ENCODE data around the gene HOXD12. TPM values are rescaled to one million over a fixed set of nuclear protein-coding genes. Genes with fewer than 3 reads are reported as not detected.

HOXD12 gene
- total RNA-seq, 4 donors from 2014 or later: not detected

DNA sequence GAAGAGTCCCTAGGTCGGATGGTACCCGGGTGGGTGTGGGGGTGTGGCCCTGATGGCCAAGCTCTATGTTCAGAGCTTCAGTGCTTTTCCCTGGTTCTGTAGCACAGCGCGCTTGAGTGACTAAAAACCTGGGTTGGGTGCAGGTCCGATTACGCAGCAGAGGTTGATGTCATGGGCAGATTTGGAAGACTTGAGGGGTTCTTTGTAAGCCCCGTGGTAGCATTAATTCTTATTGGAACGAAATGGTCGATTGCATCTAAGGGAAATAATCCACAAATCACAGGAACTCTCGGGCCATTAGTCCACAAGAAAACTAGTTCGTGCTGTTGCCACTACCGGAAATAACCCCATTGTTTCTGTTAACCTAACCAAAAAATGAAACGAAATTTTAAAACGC is 38.9 kb downstream of the HOXD12 start:
- Histone ChIP-seq H3K27ac (peak overlapping the region; percentile 1 to 66 (median 62)), H3K4me1 (peaks cover 0 to 45% (median 9%) of the 10 kb centered on the region in 3 donors), H3K27me3 (peaks cover 16 to 100% (median 37%) of the 10 kb centered on the region in 4 donors), H3K36me3 (no peaks in the 10 kb centered on the region), H3K9me3 (no peaks in the 10 kb centered on the region), H3K4me3 (peak overlapping the region in 2 of 4 donors; percentile 49 to 63)
- 16% methylated on average over 12 to 13 of the region's 14 CpGs for WGBS, 2 donors
- intact Hi-C loops (cut with DNase I): loop anchor here (5.0 kb wide), 1 partner anchor 419 kb away; no protein-coding TSS in a partner anchor
- no peak for DNase-seq
- TF ChIP-seq POLR2A (IDR thresholded peaks at IDR 0.05): no peak
- TF ChIP-seq, protein P1, sequence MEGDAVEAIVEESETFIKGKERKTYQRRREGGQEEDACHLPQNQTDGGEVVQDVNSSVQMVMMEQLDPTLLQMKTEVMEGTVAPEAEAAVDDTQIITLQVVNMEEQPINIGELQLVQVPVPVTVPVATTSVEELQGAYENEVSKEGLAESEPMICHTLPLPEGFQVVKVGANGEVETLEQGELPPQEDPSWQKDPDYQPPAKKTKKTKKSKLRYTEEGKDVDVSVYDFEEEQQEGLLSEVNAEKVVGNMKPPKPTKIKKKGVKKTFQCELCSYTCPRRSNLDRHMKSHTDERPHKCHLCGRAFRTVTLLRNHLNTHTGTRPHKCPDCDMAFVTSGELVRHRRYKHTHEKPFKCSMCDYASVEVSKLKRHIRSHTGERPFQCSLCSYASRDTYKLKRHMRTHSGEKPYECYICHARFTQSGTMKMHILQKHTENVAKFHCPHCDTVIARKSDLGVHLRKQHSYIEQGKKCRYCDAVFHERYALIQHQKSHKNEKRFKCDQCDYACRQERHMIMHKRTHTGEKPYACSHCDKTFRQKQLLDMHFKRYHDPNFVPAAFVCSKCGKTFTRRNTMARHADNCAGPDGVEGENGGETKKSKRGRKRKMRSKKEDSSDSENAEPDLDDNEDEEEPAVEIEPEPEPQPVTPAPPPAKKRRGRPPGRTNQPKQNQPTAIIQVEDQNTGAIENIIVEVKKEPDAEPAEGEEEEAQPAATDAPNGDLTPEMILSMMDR (IDR thresholded peaks at IDR 0.05): no peak

DNA sequence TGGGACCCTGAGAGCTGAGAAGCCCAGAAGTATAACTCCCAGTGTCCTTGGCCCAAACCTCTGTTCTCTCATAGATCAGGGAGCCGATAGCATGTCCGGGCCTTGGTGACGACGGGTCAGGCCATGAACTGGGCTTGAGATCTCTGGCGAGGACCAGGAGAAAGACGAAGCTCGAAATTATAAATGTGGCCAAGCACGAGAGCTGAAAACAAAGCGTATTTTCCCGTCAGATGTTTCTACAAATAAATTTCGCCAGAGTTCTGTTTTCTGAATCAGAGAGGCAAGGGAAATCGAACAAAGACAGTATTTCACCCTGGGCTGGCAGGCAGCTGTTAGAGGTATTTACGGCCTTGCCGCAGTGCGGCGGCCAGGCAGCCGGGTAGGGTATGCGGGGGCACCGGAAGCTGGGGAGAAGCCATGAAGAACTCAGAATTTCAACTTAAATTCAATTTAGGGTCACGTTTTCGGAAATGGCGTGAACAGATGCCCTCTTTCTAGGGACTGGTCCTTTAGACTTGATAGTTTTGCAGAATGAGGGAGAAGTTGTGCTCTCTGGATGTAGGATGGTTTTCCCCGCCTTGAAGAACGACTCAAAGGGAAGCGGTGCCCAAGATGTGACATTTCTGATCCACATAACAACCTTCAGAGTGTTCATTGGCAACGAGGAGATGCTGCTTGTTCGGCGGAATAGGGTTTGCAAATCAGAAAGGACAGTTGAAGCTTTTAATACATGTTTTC is 39.5 kb downstream of the HOXD12 start:
- peaks cover 0 to 39% (median 9%) of the 10 kb centered on the region in 3 donors for H3K4me1 ChIP-seq
- peak overlapping the region in 3 of 4 donors; percentile 4 to 63 (median 49) for H3K4me3 ChIP-seq
- H3K27ac ChIP-seq: peak overlapping the region; percentile 1 to 66 (median 62)
- no peak for DNase-seq
- H3K27me3 ChIP-seq: peaks cover 13 to 100% (median 37%) of the 10 kb centered on the region in 4 donors
- H3K36me3 ChIP-seq: no peaks in the 10 kb centered on the region
- WGBS, 2 donors: 23 to 26% methylated on average over 18 to 28 of the region's 28 CpGs
- TF ChIP-seq POLR2A (IDR thresholded peaks at IDR 0.05): no peak
- TF ChIP-seq, protein P1 (IDR thresholded peaks at IDR 0.05): no peak
- H3K9me3 ChIP-seq: no peaks in the 10 kb centered on the region
- intact Hi-C loops (cut with DNase I): loop anchor here (5.0 kb wide), 1 partner anchor 418 kb away; no protein-coding TSS in a partner anchor

DNA sequence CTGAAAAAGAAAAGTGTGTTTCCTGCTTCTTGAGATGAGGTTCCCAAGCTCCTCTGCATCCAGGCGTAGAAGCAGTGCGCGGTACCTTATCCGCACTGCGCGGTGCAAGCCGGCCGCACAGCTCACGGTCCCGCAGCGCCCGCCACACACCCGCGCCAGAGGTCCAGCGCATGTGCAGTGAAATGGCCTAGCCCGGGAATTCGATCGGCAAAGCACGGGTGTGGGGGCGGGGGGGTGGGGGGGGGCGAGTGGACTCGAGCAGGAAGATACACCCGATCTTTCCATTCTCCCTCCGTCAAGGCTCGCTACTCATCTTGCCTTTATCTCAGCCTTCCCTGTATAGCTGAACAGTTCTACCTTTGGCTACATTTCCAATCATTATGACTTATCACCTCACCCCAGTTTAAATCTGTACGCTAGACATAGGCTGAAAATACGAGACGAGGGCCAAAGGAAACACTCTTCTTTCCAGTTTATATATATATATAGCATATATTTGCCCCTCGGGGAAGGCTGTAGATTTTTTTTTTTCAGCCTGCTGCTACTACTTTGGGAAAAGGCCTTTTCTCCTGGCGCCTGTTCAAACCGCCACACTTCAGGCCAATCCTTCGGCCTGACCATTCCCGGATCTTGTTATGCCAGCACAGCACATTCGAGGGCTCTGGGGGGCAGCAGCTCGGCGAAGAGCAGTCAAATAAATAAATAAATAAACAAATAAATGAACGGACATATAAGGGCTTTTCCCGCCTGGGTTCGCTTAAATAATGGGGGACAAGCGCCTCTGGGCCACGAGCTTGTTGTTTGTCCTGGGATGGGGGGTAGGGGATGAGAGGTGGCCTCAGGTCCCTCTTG is 40.3 kb downstream of the HOXD12 start:
- Histone ChIP-seq H3K4me1 (peaks cover 0 to 34% (median 9%) of the 10 kb centered on the region in 3 donors), H3K27me3 (peaks cover 13 to 100% (median 33%) of the 10 kb centered on the region in 4 donors), H3K36me3 (no peaks in the 10 kb centered on the region), H3K9me3 (no peaks in the 10 kb centered on the region), H3K27ac (peak overlapping the region in 3 of 4 donors; percentile 61 to 66 (median 62)), H3K4me3 (peak overlapping the region in 3 of 4 donors; percentile 39 to 67 (median 49))
- intact Hi-C loops (cut with DNase I): loop anchor here (5.0 to 10.0 kb wide), 3 partner anchors 315 to 497 kb away; no protein-coding TSS in a partner anchor
- no peak for DNase-seq
- TF ChIP-seq, protein P1 (IDR thresholded peaks at IDR 0.05): no peak
- TF ChIP-seq POLR2A (IDR thresholded peaks at IDR 0.05): no peak
- WGBS, 2 donors: 16 to 26% methylated on average over 24 to 25 of the region's 41 CpGs

DNA sequence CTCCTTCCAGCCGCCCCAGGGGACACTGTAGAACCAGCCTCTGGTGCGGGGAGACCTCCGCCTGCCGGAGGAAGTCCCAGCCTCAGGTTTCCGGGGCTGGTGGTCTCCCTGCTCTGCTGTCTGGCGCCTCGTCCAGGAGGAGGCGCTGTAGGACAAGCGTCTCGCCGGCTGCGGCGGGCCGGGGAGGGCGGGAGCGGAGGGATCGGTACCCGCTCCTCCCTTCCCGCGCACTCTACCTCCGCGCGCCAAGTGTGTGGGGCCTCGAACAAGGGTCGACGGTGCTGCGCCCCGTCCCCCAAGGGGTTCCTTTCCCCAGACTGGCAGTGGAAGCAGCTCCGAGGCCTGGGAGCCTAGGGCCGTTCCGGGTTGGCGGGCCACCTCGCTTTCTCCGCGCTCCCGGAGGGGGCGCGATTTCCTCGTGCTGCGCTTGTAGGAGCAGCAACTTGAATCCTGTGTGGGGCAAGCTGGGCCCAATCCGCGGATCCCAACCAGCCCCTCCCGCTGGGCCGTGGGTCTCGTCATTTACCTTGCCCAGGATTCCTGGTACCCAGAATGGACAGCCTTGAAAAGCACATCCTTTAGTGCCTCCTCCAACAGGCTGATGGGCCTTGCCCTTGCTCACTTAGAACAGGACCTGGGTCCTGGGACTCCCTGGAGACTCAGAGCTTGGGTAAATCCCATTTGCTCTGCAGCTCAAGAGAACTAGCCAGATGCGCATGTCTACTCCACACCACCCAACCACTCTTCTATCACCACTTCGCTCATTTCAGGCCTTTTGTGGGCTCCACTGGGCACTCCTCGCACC is 41.1 kb downstream of the HOXD12 start:
- H3K27me3 ChIP-seq: peaks cover 13 to 100% (median 29%) of the 10 kb centered on the region in 4 donors
- intact Hi-C loops (cut with DNase I): loop anchor here (5.0 to 10.0 kb wide), 2 partner anchors 314 to 497 kb away; no protein-coding TSS in a partner anchor
- 37 to 57% methylated on average over 5 to 8 of the region's 48 CpGs for WGBS, 2 donors
- peaks cover 0 to 32% (median 9%) of the 10 kb centered on the region in 3 donors for H3K4me1 ChIP-seq
- no peak for DNase-seq
- peak overlapping the region; percentile 18 to 66 (median 62) for H3K27ac ChIP-seq
- no peaks in the 10 kb centered on the region for H3K9me3 ChIP-seq
- TF ChIP-seq, protein P1 (IDR thresholded peaks at IDR 0.05): peak; percentile 76 to 95 (median 88)
- no peak for TF ChIP-seq POLR2A (IDR thresholded peaks at IDR 0.05)
- no peaks in the 10 kb centered on the region for H3K36me3 ChIP-seq
- H3K4me3 ChIP-seq: peak overlapping the region; percentile 37 to 67 (median 44)
